LNCaP clone FGC (cell line): ENCODE results near the gene ADGRL2.

Source experiments
- DNase-seq: peaks from one replicate; pipeline ENCODE4 v3.0.0-alpha.2; 2011; ENCODE audit warnings: low read depth
- H3K4me3 ChIP-seq: 2 replicates; pipeline ENCODE4 v1.5.1; 2011; ENCODE audit warnings: mild to moderate bottlenecking, low read depth, low read length, control low read depth
- CTCF ChIP-seq: IDR thresholded peaks from 2 replicates; pipeline ENCODE4 v1.5.1; 2012; ENCODE audit warnings: mild to moderate bottlenecking; ENCODE audit not compliant: control insufficient read depth, insufficient read depth; ENCODE audit errors: extremely low read depth

The ADGRL2 gene

GRCh38 chr1:81833722-81834121 is 33.0 kb downstream of the ADGRL2 start:
- TF ChIP-seq CTCF, result no peak
- H3K4me3 ChIP-seq, result no peak overlapping the region
- DNase-seq, result no peak

- no peak for DNase-seq
- H3K4me3 ChIP-seq, result no peak overlapping the region
- TF ChIP-seq CTCF, result no peak
Observed at GRCh38 chr1:81834268-81834667, 33.5 kb downstream of the ADGRL2 start.

- no peak overlapping the region for H3K4me3 ChIP-seq
- no peak for TF ChIP-seq CTCF
- DNase-seq, result no peak
Observed at GRCh38 chr1:81834921-81835698, 34.4 kb downstream of the ADGRL2 start.

GRCh38 chr1:81836007-81836626 is 35.4 kb downstream of the ADGRL2 start:
- H3K4me3 ChIP-seq, result no peak overlapping the region
- no peak for TF ChIP-seq CTCF
- no peak for DNase-seq

- no peak for TF ChIP-seq CTCF
- no peak for DNase-seq
- no peak overlapping the region for H3K4me3 ChIP-seq
Observed at GRCh38 chr1:81838600-81839218, 38.0 kb downstream of the ADGRL2 start.

GRCh38 chr1:81840805-81841204 is 40.1 kb downstream of the ADGRL2 start:
- DNase-seq, result no peak
- TF ChIP-seq CTCF, result no peak
- no peak overlapping the region for H3K4me3 ChIP-seq
